Lung (tissue), 12 donors: ENCODE results near the gene SPC25. TPM values are rescaled to one million over a fixed set of nuclear protein-coding genes. Genes with fewer than 3 reads are reported as not detected.
A peak's percentile ranks its signal among the peaks of the same experiment; 100 is the strongest.

ENCODE experiments used
- ATAC-seq: fragments of 200-7000 bp; cut with Tn5 transposase; one replicate; pipeline ENCODE4 v1.9.1; 2020; ENCODE audit warnings: moderate number of reproducible peaks; ENCODE audit not compliant: insufficient read depth, low FRiP score
- DNase-seq, 3 donors: peaks; one replicate each; pipeline ENCODE4 v3.0.0-alpha.2; 2013 to 2017
- H3K27ac ChIP-seq, 2 donors: one replicate each; pipeline ENCODE4 v1.5.1; 2013; ENCODE audit warnings: mild to moderate bottlenecking in 2 of 2, moderate library complexity in 2 of 2, control low read depth in 1 of 2, inconsistent platforms in 1 of 2, low read depth in 1 of 2, low read length in 1 of 2
- H3K27me3 ChIP-seq, 3 donors: one replicate each; pipeline ENCODE4 v1.5.1; 2013; ENCODE audit warnings: low read length in 2 of 3; ENCODE audit not compliant: control insufficient read depth in 3 of 3, insufficient read depth in 3 of 3
- H3K36me3 ChIP-seq, 4 donors: one replicate each; pipeline ENCODE4 v1.5.1; 2013; ENCODE audit warnings: low read length in 4 of 4, mild to moderate bottlenecking in 1 of 4, moderate library complexity in 1 of 4; ENCODE audit not compliant: control insufficient read depth in 4 of 4, insufficient read depth in 4 of 4
- H3K4me1 ChIP-seq, 5 donors: one replicate each; pipeline ENCODE4 v1.5.1; 2013; ENCODE audit warnings: low read length in 5 of 5, mild to moderate bottlenecking in 2 of 5, moderate library complexity in 1 of 5; ENCODE audit not compliant: control insufficient read depth in 5 of 5, insufficient read depth in 5 of 5
- H3K4me3 ChIP-seq: one replicate; pipeline ENCODE4 v1.5.1; 2013; ENCODE audit warnings: mild to moderate bottlenecking, control low read depth, moderate library complexity
- H3K9ac ChIP-seq, 2 donors: one replicate each; pipeline ENCODE4 v1.5.1; 2013; ENCODE audit warnings: low read length in 2 of 2, control low read depth in 1 of 2; ENCODE audit not compliant: insufficient read depth in 1 of 2
- H3K9me3 ChIP-seq, 4 donors: one replicate each; pipeline ENCODE4 v1.5.1; 2013; ENCODE audit warnings: low read length in 3 of 4, mild to moderate bottlenecking in 1 of 4, moderate library complexity in 1 of 4; ENCODE audit not compliant: control insufficient read depth in 4 of 4, insufficient read depth in 3 of 4
- WGBS, 2 donors: extraction: QIAGEN DNeasy Blood & Tissue Kit; methylation state at CpG; one replicate each; pipeline ENCODE4 v1.1.7; 2013; 5-methylcytosine and 5-hydroxymethylcytosine counted together
- polyA plus RNA-seq, 2 donors: library from polyadenylated mRNA; stranded (reverse); fragments of 200-250 nt; gene quantifications; one replicate each; pipeline ENCODE4 v1.2.1, GENCODE V29; 2013
- total RNA-seq, 2 donors: library from RNA; depleted of rRNA in 1 of 2; stranded (reverse); fragments of >200 nt in 1 of 2; gene quantifications; one replicate each; pipeline ENCODE4 v1.2.1, GENCODE V29; 2014 to 2021
- TF ChIP-seq, protein P1 (sequence below): IDR thresholded peaks from 2 replicates; pipeline ENCODE4 v1.5.1; 2012; ENCODE audit warnings: mild to moderate bottlenecking; ENCODE audit errors: control extremely low read depth, extremely low read depth
- donor health status: control.
- donor health status: control.
- donor health status: Bipolar disorder and iron deficiency.
- donor health status: healthy.
- donor health status: DM: yes; HTN: yes; CAD: no.

Gene SPC25
- total and polyA plus RNA-seq, 4 donors = 0.67 to 2.1 (median 1.3) TPM

GRCh38 chr2:168920504-168921157, 30.4 kb upstream of the SPC25 start:
- H3K27ac ChIP-seq = no peak overlapping the region
- H3K27me3 ChIP-seq = no peaks in the 10 kb centered on the region
- H3K4me3 ChIP-seq = no peak overlapping the region
- peak in 2 of 3 donors; percentile 48 to 58 for DNase-seq
- TF ChIP-seq, protein P1, sequence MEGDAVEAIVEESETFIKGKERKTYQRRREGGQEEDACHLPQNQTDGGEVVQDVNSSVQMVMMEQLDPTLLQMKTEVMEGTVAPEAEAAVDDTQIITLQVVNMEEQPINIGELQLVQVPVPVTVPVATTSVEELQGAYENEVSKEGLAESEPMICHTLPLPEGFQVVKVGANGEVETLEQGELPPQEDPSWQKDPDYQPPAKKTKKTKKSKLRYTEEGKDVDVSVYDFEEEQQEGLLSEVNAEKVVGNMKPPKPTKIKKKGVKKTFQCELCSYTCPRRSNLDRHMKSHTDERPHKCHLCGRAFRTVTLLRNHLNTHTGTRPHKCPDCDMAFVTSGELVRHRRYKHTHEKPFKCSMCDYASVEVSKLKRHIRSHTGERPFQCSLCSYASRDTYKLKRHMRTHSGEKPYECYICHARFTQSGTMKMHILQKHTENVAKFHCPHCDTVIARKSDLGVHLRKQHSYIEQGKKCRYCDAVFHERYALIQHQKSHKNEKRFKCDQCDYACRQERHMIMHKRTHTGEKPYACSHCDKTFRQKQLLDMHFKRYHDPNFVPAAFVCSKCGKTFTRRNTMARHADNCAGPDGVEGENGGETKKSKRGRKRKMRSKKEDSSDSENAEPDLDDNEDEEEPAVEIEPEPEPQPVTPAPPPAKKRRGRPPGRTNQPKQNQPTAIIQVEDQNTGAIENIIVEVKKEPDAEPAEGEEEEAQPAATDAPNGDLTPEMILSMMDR = peak; percentile 59
- H3K36me3 ChIP-seq = no peaks in the 10 kb centered on the region
- no peak overlapping the region for H3K9ac ChIP-seq
- ATAC-seq = peak; percentile 53
- 24 to 25% methylated on average over 4 of the region's 4 CpGs for WGBS, 2 donors
- H3K9me3 ChIP-seq = no peaks in the 10 kb centered on the region
- H3K4me1 ChIP-seq = no peaks in the 10 kb centered on the region

- DNase-seq (no peak), ATAC-seq (no peak)
These were observed 26.1 kb upstream of the SPC25 start for GRCh38 chr2:168916331-168916675.

GRCh38 chr2:168915441-168916330, 25.5 kb upstream of the SPC25 start:
- H3K4me3 ChIP-seq = no peak overlapping the region

More at GRCh38 chr2:168916331-168916675, 26.1 kb upstream of the SPC25 start:
- no peak overlapping the region for H3K4me3 ChIP-seq
- peaks cover 0 to 10% (median 8%) of the 10 kb centered on the region in 3 donors for H3K27me3 ChIP-seq
- H3K9ac ChIP-seq = no peak overlapping the region
- TF ChIP-seq, protein P1 = no peak
- H3K27ac ChIP-seq = no peak overlapping the region
- H3K9me3 ChIP-seq = no peaks in the 10 kb centered on the region
- H3K36me3 ChIP-seq = no peaks in the 10 kb centered on the region
- no peaks in the 10 kb centered on the region for H3K4me1 ChIP-seq
- 89 to 90% methylated on average over 4 of the region's 4 CpGs for WGBS, 2 donors

More at GRCh38 chr2:168915441-168916330, 25.5 kb upstream of the SPC25 start:
- Histone ChIP-seq H3K9me3 (no peaks in the 10 kb centered on the region), H3K4me1 (no peaks in the 10 kb centered on the region), H3K36me3 (no peaks in the 10 kb centered on the region), H3K9ac (no peak overlapping the region), H3K27me3 (peaks cover 0 to 10% (median 8%) of the 10 kb centered on the region in 3 donors), H3K27ac (no peak overlapping the region)
- TF ChIP-seq, protein P1 = no peak
- ATAC-seq = no peak
- WGBS, 2 donors = 94 to 99% methylated on average over 3 of the region's 3 CpGs
- DNase-seq = no peak
